Measurements from ENCODE around the gene IL22RA1.

DNA sequence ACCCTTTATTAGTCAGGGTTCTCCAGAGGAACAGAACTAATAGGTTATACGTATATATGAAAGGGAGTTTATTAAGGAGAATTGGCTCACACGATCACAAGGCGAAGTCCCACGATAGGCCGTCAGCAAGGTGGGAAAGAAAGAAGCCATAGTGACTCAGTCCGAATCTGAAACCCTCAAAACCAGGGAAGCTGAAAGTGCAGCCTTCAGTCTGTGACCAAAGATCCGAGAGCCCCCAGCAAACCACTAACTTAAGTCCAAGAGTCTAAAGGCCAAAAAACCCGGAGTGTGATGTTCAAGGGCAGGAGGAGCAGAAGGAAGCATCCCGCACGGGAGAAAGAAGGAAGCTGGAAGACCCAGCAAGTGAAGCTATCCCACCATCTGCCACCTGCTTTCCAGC lies 34.2 kb upstream of the IL22RA1 start:
- TF ChIP-seq, protein P1, sequence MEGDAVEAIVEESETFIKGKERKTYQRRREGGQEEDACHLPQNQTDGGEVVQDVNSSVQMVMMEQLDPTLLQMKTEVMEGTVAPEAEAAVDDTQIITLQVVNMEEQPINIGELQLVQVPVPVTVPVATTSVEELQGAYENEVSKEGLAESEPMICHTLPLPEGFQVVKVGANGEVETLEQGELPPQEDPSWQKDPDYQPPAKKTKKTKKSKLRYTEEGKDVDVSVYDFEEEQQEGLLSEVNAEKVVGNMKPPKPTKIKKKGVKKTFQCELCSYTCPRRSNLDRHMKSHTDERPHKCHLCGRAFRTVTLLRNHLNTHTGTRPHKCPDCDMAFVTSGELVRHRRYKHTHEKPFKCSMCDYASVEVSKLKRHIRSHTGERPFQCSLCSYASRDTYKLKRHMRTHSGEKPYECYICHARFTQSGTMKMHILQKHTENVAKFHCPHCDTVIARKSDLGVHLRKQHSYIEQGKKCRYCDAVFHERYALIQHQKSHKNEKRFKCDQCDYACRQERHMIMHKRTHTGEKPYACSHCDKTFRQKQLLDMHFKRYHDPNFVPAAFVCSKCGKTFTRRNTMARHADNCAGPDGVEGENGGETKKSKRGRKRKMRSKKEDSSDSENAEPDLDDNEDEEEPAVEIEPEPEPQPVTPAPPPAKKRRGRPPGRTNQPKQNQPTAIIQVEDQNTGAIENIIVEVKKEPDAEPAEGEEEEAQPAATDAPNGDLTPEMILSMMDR (IDR thresholded peaks at IDR 0.05), result no peak
- TF ChIP-seq POLR2A (IDR thresholded peaks at IDR 0.05), result no peak
- TF ChIP-seq POLR2AphosphoS5 (IDR thresholded peaks at IDR 0.05), result no peak
- no peak for TF ChIP-seq EP300 (IDR thresholded peaks at IDR 0.05)
